ENCODE results near the gene DGKG. TPM values are rescaled to one million over a fixed set of nuclear protein-coding genes. Genes with fewer than 3 reads are reported as not detected.

Gene DGKG
- total RNA-seq, 2 experiments from 2014 or later, result not detected

DNA sequence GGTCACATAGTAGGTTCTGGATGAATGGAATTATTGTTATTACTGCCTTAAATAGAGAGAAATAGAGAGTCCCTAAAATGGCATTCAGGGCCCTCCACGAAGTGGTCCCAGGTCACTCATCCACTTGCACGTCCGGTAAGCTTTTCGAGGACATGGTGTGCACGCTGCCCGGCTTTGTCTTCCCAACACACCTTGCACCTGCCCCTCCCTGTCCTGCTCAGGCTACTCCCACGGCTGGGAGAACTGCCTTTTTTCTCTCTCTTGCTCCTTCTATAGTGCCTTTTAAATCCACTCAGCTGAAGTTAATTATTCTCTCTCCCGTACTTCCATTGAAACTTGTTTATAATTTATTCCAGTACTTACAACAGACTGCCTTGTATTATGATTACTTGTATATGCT is 5.6 kb upstream of the DGKG start:
- intact Hi-C loops (cut with DNase I, micrococcal nuclease), result no loop called here
- no peaks in the 10 kb centered on the region for H3K9me3 Mint-ChIP-seq

DNA sequence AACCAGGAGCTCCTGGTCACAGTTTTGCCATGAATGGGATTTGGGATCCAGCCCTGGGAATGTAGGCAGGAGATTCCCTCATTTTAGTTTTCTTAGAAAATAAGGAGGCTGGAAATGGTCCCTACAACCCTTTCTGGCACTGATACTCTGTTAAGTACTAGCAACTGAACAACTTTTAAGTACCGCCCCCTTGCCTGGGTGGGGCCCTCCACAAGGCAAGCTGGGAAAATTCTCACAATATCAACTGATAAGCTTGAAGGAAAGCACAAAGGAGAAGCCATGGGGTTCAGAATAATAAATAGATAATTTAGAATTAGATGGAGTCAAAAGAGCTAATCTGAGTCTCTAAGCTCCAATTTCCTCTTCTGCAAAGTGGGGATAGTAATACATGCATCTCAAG is 4.2 kb upstream of the DGKG start:
- ATAC-seq (ENCODE audit: poor library complexity) (no peak), DNase-seq (no peak)
- Histone ChIP-seq H3K4me1 (ENCODE audit: insufficient read depth, low read length) (peaks cover 10% of the 10 kb centered on the region), H3K4me3 (ENCODE audit: low read length) (no peak overlapping the region), H3K27ac (ENCODE audit: low read depth in 1 of 2, low read length in 2 of 2) (no peak overlapping the region), H3K27me3 (ENCODE audit: control insufficient read depth in 1 of 2, insufficient read depth in 2 of 2, low read length in 2 of 2) (peaks cover 18 to 24% of the 10 kb centered on the region in 2 experiments), H3K36me3 (ENCODE audit: insufficient read depth, low read length) (no peaks in the 10 kb centered on the region), H3K9me3 (ENCODE audit: control insufficient read depth in 1 of 2, insufficient read depth in 1 of 2, low read length in 2 of 2) (peaks cover 0 to 7% of the 10 kb centered on the region in 2 experiments)
- H3K27me3 Mint-ChIP-seq, result peaks cover 41% of the 10 kb centered on the region
- no peak overlapping the region for H3K27ac Mint-ChIP-seq
- POLR2A ChIA-PET, result no interaction called here
- no peaks in the 10 kb centered on the region for H3K36me3 Mint-ChIP-seq (ENCODE audit: low read depth)
- TF ChIP-seq, protein P1, sequence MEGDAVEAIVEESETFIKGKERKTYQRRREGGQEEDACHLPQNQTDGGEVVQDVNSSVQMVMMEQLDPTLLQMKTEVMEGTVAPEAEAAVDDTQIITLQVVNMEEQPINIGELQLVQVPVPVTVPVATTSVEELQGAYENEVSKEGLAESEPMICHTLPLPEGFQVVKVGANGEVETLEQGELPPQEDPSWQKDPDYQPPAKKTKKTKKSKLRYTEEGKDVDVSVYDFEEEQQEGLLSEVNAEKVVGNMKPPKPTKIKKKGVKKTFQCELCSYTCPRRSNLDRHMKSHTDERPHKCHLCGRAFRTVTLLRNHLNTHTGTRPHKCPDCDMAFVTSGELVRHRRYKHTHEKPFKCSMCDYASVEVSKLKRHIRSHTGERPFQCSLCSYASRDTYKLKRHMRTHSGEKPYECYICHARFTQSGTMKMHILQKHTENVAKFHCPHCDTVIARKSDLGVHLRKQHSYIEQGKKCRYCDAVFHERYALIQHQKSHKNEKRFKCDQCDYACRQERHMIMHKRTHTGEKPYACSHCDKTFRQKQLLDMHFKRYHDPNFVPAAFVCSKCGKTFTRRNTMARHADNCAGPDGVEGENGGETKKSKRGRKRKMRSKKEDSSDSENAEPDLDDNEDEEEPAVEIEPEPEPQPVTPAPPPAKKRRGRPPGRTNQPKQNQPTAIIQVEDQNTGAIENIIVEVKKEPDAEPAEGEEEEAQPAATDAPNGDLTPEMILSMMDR (IDR thresholded peaks at IDR 0.05), result no peak
- H3K4me3 Mint-ChIP-seq, result no peak overlapping the region
- CTCF ChIA-PET, result no interaction called here
- H3K9me3 Mint-ChIP-seq, result no peaks in the 10 kb centered on the region
- intact Hi-C loops (cut with DNase I, micrococcal nuclease), result no loop called here
- H3K4me1 Mint-ChIP-seq (ENCODE audit: low read depth), result peaks cover 5% of the 10 kb centered on the region

More for the DNA sequence above, 5.6 kb upstream of the DGKG start:
- no peaks in the 10 kb centered on the region for H3K36me3 ChIP-seq (ENCODE audit: insufficient read depth, low read length)
- ChIA-PET POLR2A (no interaction called here), CTCF (no interaction called here)
- peaks cover 35% of the 10 kb centered on the region for H3K27me3 Mint-ChIP-seq
- H3K36me3 Mint-ChIP-seq (ENCODE audit: low read depth), result no peaks in the 10 kb centered on the region
- no peak overlapping the region for H3K27ac ChIP-seq (ENCODE audit: low read depth in 1 of 2, low read length in 2 of 2)
- no peak for DNase-seq
- no peaks in the 10 kb centered on the region for H3K9me3 ChIP-seq (ENCODE audit: control insufficient read depth in 1 of 2, insufficient read depth in 1 of 2, low read length in 2 of 2)
- TF ChIP-seq, protein P1 (IDR thresholded peaks at IDR 0.05), result no peak
- H3K4me1 ChIP-seq (ENCODE audit: insufficient read depth, low read length), result no peaks in the 10 kb centered on the region
- no peak overlapping the region for H3K4me3 Mint-ChIP-seq
- peaks cover 6 to 17% of the 10 kb centered on the region in 2 experiments for H3K27me3 ChIP-seq (ENCODE audit: control insufficient read depth in 1 of 2, insufficient read depth in 2 of 2, low read length in 2 of 2)
- no peak for ATAC-seq (ENCODE audit: poor library complexity)
- H3K4me3 ChIP-seq (ENCODE audit: low read length), result no peak overlapping the region
- H3K4me1 Mint-ChIP-seq (ENCODE audit: low read depth), result peaks cover 5% of the 10 kb centered on the region
- H3K27ac Mint-ChIP-seq, result no peak overlapping the region

DNA sequence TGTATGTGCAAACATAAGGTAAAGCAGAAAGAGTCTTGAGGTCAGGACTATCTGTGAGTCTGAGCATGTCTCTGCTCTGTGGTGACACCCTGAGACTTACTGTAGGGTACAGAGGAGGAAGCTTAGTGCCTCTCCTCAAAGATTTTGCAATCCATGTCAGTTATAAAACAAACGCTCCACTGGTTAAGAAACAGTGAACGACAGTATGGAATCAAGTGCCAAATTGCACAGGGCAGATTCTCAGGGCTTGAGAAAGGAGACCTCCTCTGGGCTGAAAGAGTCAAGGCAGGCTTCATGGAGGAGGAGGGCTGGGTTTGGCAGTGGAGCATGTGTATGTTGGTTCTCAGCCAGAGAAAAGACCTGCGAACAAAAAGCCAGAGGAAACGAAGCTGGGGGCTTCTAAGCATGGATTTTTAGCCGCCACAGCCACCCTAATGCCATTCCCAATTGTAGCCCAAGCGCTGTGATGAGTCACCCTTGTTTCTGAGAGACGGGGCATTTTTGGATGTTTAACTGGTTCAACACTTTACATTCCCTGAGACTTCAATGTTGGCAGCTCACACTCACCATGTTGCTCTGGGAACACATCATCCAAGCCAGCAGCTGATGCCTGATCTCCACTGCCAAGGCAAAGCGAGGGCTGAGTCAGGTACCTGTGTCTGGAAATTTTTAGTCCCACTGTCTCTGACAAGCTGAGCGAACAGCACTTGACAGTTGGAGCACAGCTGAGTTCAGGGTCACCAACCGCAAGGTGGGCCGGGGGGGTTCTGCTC is 3.4 kb upstream of the DGKG start:
- CTCF ChIA-PET, result no interaction called here
- POLR2A ChIA-PET, result no interaction called here
- Histone ChIP-seq H3K4me3 (ENCODE audit: low read length) (no peak overlapping the region), H3K27ac (ENCODE audit: low read depth in 1 of 2, low read length in 2 of 2) (no peak overlapping the region), H3K36me3 (ENCODE audit: insufficient read depth, low read length) (no peaks in the 10 kb centered on the region), H3K4me1 (ENCODE audit: insufficient read depth, low read length) (peaks cover 11% of the 10 kb centered on the region), H3K9me3 (ENCODE audit: control insufficient read depth in 1 of 2, insufficient read depth in 1 of 2, low read length in 2 of 2) (peaks cover 0 to 7% of the 10 kb centered on the region in 2 experiments), H3K27me3 (ENCODE audit: control insufficient read depth in 1 of 2, insufficient read depth in 2 of 2, low read length in 2 of 2) (peaks cover 24 to 32% of the 10 kb centered on the region in 2 experiments)
- Mint-ChIP-seq H3K36me3 (ENCODE audit: low read depth) (no peaks in the 10 kb centered on the region), H3K4me1 (ENCODE audit: low read depth) (peaks cover 5% of the 10 kb centered on the region), H3K4me3 (no peak overlapping the region), H3K9me3 (no peaks in the 10 kb centered on the region), H3K27me3 (peaks cover 46% of the 10 kb centered on the region), H3K27ac (no peak overlapping the region)
- DNase-seq (no peak), ATAC-seq (ENCODE audit: poor library complexity) (no peak)
- TF ChIP-seq, protein P1 (IDR thresholded peaks at IDR 0.05), result no peak
- intact Hi-C loops (cut with DNase I, micrococcal nuclease), result no loop called here
